ENCODE results near the gene PNMA5.

The PNMA5 gene

DNA sequence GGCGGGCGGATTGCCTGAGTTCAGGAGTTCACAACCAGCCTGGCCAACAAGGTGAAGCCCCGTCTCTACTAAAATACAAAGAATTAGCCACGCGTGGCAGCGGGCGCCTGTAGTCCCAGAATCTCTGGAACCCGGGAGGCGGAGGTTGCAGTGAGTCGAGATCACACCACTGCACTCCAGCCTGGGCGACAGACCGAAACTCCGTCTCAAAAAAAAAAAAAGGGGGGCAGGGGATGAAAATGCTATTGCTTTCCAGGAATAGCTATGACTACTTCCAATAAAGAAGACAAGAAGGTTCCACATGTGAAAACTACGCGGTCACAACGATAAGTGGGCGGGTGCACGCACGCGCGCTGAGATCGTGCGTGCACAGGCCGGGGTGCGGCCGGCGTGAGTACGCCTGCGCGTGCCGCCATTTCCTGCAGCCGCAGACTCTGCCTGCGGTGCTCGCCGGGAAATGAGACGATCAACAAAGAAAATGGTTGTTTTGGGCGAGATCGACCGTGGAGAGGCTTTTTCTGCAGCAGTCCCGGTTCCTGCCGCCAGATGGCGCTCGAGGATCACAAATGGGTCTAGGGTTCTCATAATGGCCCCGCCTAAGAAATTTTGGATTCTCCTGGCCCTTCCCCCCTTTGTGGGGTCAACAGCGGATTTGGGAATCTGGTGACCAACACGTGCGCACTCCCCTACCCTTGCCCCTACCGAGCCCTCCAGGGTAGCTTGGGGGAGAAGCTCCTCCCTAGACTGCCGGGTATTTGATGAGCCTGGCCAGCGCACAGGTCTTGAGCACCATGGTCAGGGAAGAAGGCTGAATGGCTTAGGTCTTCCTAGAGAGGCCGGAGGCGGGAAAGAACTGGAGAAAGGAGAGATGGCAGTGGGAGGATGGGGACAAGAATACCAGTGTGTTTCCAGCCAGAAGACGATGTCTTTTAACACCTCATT is 35.1 kb downstream of the PNMA5 start:
- H3K4me3 ChIP-seq (ENCODE audit: low read depth, low read length) = peak overlapping the region; percentile 70
- TF ChIP-seq, protein P1, sequence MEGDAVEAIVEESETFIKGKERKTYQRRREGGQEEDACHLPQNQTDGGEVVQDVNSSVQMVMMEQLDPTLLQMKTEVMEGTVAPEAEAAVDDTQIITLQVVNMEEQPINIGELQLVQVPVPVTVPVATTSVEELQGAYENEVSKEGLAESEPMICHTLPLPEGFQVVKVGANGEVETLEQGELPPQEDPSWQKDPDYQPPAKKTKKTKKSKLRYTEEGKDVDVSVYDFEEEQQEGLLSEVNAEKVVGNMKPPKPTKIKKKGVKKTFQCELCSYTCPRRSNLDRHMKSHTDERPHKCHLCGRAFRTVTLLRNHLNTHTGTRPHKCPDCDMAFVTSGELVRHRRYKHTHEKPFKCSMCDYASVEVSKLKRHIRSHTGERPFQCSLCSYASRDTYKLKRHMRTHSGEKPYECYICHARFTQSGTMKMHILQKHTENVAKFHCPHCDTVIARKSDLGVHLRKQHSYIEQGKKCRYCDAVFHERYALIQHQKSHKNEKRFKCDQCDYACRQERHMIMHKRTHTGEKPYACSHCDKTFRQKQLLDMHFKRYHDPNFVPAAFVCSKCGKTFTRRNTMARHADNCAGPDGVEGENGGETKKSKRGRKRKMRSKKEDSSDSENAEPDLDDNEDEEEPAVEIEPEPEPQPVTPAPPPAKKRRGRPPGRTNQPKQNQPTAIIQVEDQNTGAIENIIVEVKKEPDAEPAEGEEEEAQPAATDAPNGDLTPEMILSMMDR (IDR thresholded peaks at IDR 0.05; ENCODE audit: insufficient read depth, low read depth, low read length, missing control alignments) = peak; percentile 71

DNA sequence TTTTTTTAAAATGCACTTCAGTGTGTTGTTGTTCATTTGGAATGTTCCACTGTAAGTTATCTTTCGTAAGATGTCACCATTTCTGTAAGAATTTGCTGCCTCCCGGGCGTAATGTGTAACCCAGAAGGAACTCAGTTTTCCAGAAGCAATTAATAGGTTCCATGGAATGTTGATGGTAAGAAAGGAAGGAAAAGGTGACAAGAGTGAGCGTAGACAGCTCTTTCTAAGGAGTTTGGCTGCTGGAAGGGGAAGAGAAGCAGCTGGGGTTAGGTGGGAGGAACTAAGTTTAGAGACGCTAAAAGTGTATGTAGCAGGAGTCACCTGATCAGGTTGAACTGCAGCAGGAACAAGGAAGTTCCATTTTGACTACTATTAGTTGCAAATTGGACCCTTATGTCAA is 35.9 kb downstream of the PNMA5 start:
- peak; percentile 45 for DNase-seq (ENCODE audit: low read depth)
- TF ChIP-seq, protein P1 (IDR thresholded peaks at IDR 0.05; ENCODE audit: insufficient read depth, low read depth, low read length, missing control alignments) = no peak
- H3K4me3 ChIP-seq (ENCODE audit: low read depth, low read length) = peak overlapping the region; percentile 70

More for the DNA sequence above, 35.1 kb downstream of the PNMA5 start:
- DNase-seq (ENCODE audit: low read depth) = peak; percentile 94

GRCh38 chrX:152950786-152951185 is 43.1 kb downstream of the PNMA5 start:
- no peak overlapping the region for H3K4me3 ChIP-seq (ENCODE audit: low read depth, low read length)

DNA sequence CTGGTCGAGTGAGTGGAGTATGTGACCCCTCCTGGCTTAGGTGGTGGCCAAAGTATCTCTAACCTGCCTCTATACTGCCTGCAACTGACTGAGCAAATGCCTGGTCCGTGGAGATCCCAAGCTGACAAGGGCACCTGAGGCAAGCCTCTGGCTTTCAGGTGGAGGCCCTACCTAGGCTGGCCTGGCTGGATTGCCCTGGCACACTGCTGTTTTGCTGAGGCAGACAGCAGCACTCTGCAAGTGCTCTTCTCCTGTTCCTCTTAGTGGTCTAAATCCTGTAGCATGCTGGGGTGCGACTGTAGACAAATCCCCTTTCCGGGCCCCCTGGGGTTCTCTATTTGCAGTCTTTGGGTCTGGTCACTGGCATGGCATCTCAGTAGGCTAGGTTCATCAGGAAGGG is 44.8 kb downstream of the PNMA5 start:
- H3K4me3 ChIP-seq (ENCODE audit: low read depth, low read length) = no peak overlapping the region
- no peak for DNase-seq (ENCODE audit: low read depth)
- TF ChIP-seq, protein P1 (IDR thresholded peaks at IDR 0.05; ENCODE audit: insufficient read depth, low read depth, low read length, missing control alignments) = no peak

More at GRCh38 chrX:152950786-152951185, 43.1 kb downstream of the PNMA5 start:
- TF ChIP-seq, protein P1 (IDR thresholded peaks at IDR 0.05; ENCODE audit: insufficient read depth, low read depth, low read length, missing control alignments) = no peak
- no peak for DNase-seq (ENCODE audit: low read depth)

GRCh38 chrX:152946681-152947080 is 47.2 kb downstream of the PNMA5 start:
- no peak overlapping the region for H3K4me3 ChIP-seq (ENCODE audit: low read depth, low read length)
- DNase-seq (ENCODE audit: low read depth) = no peak
- TF ChIP-seq, protein P1 (IDR thresholded peaks at IDR 0.05; ENCODE audit: insufficient read depth, low read depth, low read length, missing control alignments) = no peak

DNA sequence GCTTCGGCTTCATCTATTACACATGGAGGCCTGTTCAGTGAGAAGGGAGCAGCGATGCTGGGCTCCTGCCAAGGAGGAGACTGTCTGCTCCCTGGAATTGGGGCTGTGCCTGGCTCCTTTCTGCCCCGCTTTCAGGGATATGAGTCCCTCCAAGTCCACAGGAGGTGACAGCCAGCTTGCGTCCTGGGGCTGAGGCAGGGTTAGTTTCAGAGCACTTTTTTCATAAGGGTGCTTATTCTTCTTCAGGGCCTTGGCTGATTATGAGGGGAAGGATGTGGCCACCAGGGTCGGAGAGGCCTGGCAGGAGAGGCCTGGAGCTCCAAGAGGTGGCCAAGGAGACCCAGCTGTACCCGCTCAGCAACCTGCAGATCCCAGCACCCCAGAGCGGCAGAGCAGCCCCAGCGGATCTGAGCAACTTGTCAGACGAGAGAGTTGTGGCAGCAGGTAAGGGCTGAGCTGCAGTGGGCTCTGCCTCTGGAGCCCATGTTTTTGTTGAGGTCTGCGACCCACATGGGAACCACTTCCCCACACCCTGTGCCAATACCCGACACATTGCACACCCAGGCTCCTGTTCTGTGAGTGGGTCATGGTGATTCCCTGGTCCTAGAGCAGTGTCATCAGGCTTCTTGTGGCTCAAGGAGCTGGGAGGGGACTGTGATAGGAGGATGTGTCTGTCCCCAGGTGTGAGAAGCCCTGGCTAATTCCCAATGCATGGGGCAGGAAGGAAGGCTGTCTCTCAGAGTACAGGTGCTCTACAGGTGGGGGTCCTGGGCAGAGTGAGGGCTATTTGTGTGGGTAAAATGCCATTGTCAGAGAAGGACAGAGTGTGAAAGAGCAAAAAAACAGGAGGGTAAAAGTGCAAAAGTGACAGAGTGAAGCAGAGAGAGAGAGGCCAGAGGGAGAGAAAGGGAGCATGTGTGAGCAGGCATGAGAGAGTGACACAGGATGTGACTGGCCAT is 48.6 kb downstream of the PNMA5 start:
- no peak for DNase-seq (ENCODE audit: low read depth)
- TF ChIP-seq, protein P1 (IDR thresholded peaks at IDR 0.05; ENCODE audit: insufficient read depth, low read depth, low read length, missing control alignments) = no peak
- H3K4me3 ChIP-seq (ENCODE audit: low read depth, low read length) = no peak overlapping the region

Measured in GM12865 (cell line).